Erythroblast (primary cell): ENCODE results near the gene DIP2C.

ENCODE experiments used
- DNase-seq, 2 experiments: peaks; one replicate each; lab custom pipeline; 2025; lab: John Stamatoyannopoulos, UW
- GATA1 ChIP-seq: IDR thresholded peaks from 2 replicates; pipeline ENCODE4 v1.6.1; 2011; ENCODE audit warnings: low read depth, mild to moderate bottlenecking, control low read depth, low read length, moderate library complexity
- POLR2A ChIP-seq: IDR thresholded peaks from 2 replicates; pipeline ENCODE4 v1.6.1; 2011; ENCODE audit warnings: mild to moderate bottlenecking, low read length

The DIP2C gene

DNA sequence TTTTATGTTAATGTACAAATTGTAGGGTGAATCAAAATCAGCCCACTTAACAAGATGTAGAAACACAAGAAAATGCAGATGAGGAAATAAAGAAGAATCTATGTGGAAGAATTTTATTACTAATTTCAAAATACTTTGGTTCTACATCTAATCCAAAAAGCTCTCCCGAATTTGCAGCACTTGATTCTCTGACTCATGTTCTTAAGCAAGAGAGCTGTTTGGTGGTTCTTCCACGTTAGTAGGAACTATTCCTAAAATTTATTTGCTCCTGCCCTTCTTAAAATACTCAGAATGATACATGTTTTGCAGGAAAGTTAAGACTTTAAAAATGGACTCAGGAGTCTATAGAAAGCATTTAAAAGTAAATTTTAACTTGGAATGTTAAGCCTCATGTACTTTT, 462.5 kb downstream of the DIP2C start:
- DNase-seq, result no peak
- TF ChIP-seq GATA1, result no peak
- no peak for TF ChIP-seq POLR2A

DNA sequence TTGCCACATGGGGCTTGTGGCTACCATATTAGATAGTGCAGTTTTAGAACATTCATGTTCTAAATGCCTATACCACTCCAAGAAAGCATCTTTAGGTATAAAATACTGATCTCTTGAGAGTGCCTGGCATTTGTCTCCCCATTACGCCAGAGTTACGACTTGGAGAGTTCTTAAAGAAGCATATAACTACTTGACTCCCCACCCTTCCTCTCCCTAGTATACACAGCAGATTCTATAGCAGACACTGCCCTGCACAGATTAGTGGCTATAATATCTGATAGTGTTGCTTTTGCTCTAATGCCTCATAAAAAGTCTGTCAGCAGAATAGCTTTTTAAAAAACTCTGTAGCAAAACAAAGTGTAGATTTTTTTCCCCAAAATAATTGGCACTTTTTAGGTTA, 463.4 kb downstream of the DIP2C start:
- no peak for TF ChIP-seq POLR2A
- no peak for TF ChIP-seq GATA1
- DNase-seq, result no peak

DNA sequence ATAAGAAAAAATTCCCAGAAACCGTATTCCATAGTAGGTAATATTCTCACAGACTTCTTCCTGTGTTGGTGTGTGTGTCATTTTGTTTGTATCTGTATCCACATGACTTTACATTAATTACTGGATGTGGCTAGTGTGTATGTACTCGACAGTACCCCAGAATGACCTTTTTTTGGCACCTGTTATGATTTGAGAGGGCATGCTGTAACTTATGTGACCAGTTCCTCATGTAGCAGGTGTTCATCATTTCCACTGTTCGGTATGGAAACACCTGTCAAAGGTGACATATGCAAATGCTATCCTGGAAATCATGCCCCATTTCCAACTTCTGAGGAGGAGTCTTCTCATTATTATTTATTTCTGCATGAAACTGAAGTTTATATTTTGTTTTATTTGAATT, 464.9 kb downstream of the DIP2C start:
- DNase-seq, result no peak
- TF ChIP-seq POLR2A, result no peak
